Stimulated activated CD8-positive, alpha-beta memory T cell treated with anti-CD3 and anti-CD28 coated beads, Interleukin-12 subunit alpha, Interleukin-12 subunit beta, amount 100 ng/mL, for 24 hours (primary cell): ENCODE measurements around the gene FOXJ1.
A peak's percentile ranks its signal among the peaks of the same experiment; 100 is the strongest.

ENCODE experiments used
- DNase-seq: peaks from one replicate; pipeline ENCODE4 v3.0.0-alpha.2; 2020; ENCODE audit errors: extremely low read depth

The FOXJ1 gene

DNA sequence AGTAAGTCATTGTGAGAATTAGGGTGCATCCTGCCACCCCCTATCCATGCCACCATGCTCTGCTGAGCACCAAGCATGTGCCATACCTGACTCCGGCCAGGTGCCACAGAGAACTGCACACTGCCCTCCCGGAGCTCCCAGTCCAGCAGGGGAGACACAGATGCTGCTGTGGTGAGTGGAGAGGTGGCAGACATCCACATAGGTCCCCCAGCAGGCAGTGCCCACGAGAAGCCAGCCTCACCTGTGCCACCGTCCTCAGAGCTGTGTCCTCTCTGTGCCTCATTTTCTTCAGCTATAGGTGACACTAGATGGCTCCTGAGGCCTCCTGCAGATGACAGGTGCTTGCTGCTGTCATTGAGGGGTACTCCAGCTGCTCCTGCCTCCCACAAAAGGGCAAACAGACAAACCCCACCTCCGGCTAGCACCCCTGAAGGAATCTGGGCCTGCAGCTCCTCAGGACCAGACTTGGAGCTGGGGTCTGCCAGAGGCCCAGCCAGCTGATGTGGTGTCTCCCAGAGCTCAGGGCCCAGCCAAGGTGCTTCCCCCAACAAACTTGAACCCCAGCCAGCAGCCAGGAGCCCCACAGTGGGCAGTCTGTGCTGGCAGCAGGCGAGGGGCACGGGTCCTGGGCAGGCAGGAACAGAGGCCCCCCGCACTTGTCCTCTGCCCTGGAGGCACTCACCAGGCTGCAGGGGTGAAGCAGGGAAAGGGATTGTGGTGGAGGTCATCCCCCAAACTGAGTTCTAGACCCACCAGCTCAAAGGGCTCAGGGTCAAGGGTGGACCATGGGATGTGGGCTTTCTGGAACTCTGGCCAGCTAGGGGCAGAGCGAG lies 17.1 kb downstream of the FOXJ1 start:
- DNase-seq, result no peak

DNA sequence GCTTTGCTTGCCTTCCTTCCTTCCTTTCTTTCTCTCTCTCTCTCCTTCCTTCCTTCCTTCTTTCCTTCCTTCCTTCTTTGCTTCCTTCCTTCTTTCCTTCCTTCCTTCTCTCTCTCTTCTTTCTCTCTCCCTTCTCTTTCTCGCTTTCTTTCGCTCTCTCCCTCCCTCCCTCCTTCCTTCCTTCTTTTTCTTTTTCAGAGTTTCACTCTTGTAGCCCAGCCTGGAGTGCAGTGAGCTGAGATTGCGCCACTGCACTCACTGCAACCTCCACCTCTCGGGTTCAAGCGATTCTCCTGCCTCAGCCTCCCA lies 17.9 kb downstream of the FOXJ1 start:
- no peak for DNase-seq

DNA sequence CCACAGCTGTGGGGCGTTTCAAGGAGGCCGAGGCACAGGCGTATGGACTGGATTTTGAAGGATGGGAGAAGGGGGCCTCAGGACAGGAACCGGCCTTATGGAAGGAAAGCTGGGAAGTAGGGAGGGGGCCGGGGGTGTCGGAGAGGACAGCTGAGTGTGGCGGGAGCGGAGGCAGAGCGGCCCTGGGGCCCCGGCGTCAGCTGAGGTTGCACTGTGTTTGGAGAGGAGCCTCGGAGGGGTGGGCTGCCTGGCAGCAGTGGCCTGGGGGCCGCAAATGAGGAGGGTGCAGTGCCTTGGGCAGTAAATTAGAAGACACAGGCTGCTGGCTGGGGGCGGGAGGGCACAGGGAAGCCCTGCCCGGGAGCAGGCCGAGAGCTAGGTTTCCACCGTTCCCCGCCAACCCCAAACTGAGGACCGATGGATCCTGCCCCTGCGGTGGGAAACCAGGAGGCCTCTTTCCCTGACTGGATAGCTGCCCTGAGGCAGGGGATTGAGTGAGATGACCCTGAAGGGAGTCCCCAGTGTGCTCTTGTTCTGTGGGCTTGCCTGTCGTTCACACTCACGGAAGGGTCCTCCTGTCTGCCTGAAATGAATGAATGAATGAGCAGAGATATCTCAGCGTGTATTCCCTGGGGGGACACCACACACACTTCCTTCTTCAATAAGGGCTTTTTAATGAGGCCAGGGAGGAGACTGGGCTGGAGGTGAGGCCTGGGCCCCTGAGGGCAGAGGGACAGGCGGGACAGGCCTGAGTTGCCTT lies 18.4 kb downstream of the FOXJ1 start:
- DNase-seq, result no peak

DNA sequence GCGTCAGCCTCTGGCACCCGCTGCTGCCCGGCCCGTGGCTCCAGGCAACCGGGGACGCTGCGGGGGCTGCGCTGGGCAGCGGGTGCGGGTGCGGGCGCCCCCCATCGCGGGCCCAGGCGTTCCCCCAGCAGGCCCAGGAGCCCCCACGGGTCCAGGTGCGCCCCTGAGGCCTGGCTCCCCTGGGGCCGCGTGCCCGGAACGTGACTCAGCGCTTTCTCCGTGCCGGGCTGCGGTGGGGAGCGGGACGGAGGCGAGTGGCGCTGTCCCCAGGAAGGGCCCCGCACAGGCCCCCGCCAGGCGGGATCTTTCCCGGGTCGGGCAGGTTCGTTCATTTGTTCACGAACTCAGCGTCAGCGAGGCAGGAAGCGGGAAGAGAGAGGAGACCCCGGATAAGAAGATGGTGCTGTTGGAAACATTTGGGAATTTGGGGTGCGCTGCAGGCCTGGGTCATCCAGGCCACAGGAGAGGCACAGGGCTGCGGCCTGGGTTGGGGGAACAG lies 19.1 kb downstream of the FOXJ1 start:
- DNase-seq, result no peak

DNA sequence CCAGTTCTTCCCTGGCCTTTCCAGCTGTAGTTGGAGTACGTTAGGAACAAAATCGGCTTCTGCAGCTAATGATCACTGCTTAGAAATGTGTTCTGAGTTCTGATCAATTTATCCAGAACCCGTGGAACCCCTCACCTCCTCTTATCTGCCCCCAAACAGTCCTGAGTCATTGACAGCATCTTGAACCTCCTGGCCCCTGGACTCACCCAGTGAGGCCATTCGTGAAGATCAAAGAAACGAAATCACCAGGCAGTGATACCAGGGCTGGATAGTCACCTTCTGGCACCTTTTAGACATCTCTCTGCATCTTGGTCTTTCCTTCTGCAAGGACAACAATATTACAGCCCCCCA lies 20.4 kb downstream of the FOXJ1 start:
- DNase-seq, result no peak

DNA sequence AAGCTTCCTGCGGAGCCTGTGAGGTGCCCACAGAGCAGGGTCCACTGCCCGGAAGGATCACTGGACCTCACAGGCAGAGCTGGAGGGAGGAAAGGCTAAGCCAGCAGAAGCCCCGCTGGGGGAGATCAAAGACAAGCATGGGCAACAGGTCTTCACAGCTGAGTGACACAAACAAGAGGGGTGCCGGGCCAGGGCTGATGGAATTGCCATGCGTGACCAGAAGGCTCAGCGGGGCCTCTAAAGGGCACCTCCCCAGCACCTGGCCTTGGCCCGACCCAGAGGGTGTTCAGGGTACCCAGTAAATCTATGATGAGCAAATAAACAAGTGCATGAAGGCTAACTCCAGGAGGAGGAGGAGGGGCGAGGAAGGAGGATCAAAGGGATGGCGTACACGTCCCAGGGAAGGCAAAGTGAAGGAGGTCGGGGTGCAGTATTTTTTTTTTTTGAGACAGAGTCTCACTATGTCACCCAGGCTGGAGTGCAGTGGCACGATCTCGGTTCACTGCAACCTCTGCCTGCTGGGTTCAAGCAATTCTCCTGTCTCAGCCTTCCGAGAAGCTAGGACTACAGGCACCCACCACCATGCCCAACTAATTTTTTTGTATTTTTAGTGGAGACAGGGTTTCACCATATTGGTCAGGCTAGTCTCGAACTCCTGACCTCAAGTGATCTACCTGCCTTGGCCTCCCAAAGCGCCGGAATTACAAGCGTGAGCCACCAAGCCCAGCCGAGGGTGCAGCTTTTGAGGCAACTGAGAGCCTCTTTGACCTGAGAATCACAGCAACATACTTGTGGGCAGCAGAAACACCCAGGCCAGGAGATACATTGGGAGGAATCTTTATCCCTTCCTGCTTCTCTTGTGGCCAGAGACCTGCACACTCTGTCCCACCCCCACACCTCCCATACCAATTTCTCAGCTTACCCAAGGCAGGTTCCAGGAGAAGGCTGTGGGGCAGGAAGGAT lies 21.4 kb downstream of the FOXJ1 start:
- DNase-seq, result no peak

DNA sequence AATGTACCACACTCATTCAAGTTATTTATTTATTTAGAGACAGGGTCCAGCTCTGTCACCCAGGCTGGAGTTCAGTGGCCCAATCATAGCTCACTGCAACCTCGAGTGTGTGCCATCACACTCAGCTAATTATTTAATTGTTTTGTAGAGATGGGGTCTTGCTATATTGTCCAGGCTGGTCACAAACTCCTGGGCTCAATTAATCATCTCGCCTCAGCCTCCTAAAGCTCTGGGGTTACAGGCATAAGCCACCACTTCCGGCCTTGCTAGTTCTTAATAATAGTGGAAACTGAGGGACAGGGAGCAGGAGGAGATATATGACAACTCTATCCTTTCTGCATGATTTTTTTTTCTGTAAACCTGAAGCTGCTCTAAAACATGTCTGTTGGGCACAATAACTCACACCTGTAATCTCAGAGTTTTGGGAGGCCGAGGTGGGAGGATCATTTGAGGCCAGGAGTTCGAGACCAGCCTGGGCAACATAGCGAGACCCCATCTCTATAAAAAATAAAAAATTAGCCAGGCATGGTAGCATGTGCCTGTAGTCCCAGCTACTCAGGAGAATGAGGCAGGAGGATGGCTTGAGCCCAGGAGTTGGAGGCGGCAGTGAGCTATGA lies 25.8 kb downstream of the FOXJ1 start:
- DNase-seq, result no peak

DNA sequence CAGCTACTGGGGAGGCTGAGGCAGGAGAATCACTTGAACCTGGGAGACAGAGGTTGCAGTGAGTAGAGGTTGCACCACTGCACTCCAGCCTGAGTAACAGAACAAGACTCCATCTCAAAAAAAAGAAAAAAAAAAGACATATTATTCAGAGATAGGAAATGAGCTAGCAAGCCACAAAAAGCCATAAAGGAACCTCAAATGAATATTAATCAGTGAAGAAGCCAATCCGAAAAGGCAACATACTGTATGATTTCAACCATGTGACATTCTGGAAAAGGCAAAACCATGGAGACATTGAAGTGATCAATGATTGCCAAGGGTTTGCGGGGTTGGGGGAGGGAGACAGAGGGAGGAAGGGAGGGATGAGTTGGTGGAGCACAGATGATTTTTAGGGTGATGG lies 29.1 kb downstream of the FOXJ1 start:
- no peak for DNase-seq

DNA sequence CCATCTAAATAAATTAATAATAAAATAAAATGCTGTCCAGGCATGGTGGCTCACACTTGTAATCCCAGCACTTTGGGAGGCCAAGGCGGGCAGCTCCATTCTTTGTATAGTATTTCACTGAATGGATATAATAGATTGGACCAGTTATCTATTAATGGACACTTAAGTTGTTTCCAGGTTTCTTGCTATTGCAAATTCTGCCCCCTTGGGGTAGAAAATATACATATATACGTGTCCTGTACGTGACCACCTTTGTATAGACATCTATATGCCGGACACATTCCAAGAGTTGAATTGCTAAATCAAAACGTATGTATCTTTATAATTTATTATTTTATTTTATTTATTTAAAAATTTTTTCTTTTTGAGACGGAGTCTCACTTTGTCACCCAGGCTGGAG lies 33.5 kb downstream of the FOXJ1 start:
- DNase-seq, result no peak

DNA sequence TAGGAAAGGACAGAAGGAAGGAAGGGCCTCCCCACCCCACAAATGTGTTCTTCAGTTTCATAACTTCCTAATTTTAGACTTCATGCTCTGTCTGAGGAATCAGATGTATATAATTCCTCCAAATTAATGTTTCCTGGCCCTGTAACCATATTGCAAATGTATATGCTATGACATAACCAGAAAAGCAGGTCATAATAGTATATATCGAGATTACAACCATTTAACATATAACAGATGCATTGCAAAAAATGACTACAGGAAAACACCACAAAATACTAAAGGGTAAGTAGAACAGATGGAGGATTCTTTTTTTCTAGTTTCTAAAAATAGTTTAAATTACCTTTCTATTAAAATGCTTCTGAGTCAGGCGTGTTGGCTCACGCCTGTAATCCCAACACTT lies 34.3 kb downstream of the FOXJ1 start:
- DNase-seq, result no peak

DNA sequence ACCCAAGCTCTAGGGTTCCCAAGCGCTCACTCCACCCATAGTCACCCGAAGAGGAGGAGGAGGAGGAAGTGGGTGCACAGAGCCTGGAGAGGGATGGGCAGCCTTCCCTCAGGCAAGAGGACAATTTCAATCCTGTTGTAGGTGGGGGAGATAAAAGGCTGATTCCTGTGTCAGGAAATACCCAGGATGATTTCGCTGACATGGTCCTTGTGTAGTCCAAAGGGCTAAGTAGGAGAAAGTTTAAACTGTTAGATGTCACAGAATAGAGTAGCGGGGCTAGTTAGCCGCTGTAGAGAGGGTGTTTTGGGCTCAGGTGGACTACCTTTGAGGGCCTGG lies 36.2 kb downstream of the FOXJ1 start:
- no peak for DNase-seq

DNA sequence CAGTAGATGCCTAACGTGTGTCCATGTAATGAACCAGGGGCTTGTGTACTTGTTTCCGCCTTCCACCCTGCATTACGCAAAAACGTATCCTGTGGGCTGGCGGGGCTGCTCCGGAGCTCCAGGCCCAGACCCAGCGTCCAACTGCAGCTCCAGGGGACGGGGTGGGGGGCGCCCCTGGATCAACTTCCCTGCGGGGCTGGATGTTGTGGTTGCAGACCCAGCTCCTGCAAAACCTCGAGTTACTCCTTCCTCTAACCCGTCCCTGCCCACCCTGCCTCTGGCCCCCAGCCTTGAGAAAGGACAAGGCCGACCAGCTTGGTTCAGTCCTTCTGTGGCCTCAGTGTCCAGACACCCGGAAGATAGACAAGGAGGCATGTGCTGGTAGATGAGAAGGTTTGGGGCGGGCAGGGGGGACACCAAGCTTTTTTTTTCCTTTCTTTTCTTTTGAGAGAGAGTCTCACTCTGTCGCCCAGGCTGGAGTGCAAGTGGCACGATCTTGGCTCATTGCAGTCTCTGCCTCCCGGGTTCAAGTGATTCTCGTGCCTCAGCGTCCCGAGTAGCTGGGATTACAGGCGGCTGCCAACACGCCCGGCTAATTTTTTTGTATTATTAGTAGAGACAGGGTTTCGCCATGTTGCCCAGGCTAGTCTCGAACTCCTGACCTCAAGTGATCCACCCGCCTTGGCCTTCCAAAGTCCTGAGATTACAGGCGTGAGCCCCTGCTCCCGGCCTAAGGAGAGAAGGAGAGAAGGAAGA lies 36.7 kb downstream of the FOXJ1 start:
- DNase-seq, result no peak

DNA sequence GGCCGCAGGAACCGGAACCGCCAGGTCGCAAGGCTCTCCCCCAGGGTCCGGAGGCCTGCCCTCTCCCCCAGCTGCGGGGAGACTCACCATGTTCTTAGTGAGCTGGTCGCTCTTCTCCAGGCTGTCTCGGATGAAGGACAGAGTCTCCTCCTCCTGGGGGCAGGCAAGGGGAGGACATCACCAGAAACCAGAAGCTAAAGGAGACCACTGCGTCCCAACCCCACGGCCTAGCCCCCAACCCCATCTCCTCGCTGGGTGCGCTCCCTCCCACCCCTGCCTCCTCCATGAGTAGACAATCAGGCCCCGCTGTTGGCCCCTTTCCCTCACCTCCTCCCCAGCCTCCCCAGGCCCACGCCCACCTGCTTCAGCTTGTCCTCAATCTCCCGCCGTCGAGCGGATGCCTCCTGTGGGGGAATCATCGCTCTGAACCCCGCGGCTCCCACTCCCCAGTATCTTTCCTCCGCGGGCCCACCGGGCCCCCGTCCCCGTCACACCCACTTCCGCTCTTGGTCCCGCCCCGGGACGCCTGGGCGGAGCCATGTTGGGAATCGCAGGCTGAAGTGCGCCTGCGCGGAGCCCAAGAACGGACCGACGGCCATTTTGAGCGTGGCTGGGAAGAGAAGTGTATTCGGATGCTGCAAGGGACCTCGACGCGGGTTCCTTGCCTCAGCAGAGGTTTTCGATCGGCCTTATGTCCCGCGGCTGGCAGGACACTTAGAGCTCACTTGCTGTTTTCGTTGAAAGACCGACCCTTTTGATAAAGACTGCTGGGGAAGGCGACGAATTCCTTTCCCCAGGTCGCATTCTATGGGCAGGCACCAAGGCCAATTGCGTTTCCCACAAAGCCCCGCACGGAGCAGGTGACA lies 37.5 kb downstream of the FOXJ1 start, which contains the start of gene EXOC7:
TSS of gene EXOC7 (minus strand) at position 514 of the 866 bp plus-strand sequence. CDS start at position 419, 95 bp downstream.
- DNase-seq, result peak; percentile 79

DNA sequence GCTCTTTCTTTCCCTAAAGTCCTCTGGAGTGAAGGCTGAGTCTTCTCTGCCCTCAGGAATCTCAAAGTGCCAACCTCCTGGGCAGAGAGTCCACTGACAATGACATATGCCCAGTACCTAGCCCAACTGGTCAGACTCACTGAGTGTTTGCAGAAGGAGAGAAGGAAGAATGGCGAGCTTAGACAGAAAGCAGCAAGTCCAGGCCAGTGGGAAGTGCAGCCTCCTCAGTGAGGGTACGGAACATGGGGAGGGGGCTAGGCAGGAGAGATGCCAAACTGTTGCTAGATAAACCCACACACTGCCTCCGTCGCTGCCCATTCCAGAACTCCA lies 38.1 kb downstream of the FOXJ1 start:
- DNase-seq, result no peak

DNA sequence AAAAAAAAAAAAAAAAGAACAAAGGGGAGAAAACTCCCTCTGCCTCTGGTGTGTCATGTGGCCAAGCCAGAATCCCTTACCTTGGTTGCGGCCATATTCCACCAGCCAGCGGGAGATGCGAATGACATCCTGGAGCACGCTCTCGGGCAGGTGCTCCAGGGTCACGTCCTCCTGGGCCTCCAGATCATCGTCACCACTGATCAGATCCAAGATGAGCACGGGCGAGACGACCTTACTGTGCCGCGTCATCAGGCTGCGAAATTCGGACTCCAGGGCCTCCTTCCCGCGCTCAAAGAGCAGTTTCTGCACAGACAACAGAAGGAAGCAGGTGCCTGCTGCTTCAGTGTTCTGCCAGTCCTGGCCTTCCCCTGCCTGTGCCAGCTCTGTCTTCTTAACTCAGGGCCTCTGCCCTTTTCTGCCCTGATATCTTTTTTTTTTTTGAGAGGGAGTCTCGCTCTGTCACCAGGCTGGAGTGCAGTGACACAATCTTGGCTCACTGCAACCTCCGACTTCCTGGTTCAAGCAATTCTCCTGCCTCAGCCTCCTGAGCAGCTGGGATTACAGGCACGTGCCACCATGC lies 43.2 kb downstream of the FOXJ1 start:
- DNase-seq, result no peak

DNA sequence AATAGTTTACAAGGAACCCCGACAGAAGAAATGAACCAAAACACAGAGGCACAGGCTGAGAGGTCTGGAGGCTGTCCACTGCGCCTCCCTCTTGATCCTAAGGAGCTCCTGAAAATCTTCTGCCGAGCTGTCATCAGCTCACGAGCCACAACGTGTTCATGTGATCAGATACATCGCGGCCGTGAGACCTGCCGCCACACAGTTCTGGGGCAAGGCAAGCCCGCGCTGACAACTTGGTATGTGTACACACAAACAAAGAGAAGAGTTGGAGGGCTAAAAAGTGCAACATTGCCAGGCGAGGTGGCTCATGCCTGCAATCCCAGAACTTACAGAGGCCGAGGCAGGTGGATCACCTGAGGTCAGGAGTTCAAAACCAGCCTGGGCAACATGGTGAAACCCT lies 45.1 kb downstream of the FOXJ1 start:
- no peak for DNase-seq

DNA sequence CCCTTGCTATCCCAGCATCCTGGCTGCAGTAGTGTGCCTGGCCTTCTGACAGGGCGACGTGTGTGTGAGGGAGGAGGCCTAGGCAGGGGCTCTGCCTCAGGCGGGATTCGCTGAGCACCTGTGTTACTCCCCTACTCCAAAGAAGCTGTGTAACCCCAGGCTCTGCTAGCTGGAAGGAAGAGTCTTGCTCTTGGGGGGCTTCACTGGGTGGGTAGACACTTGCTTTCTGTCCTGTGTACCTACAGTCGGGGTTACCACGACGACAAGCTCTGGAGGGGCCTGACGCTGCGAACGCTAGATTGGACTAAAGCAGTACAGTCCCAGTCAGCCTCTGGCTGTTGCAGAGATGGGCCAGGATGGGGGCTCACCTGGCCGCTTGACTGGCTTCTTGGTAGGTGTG lies 47.0 kb downstream of the FOXJ1 start:
- DNase-seq, result no peak

DNA sequence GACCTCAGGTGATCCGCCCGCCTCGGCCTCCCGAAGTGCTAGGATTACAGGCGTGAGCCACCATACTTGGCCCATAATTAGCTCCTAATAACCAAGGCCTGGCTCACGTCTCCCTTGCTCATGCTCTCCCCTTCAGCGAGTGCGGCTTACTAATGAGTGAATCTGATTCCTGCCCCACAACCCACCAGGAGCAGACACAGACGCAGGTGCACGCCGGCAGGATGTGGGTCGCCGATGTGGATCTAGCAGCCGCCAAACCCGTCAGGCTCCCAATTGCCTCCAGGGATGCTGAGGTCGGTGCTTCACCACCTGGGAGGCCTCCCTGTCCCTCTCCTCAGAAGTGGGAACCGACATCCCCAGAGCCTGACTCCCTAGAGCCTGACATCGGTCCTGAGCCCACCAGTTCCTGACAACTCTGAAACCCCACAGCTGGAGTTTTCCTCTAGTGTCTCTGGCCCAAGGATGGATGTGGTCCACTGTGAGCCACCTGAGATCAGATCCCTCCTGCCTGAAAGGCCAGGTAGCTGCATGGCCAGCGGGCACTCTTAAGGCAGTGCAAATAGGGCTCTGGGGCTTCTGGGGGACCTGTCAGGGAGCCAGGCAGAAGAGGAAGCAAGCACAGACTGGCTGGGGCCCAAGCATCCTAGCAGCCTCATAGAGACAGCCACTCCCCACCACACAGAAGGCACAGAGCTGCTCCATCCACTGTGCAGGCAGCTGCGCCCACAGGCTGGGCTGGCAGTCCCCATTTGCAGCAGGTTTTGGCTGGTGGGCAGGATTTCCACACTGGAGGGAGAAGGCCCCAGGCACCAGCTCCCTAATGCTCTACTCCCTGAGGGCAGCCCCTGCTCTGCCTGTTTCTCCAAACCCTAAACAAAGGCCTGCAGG lies 48.3 kb downstream of the FOXJ1 start:
- DNase-seq, result no peak
